HG02943 (cell line): Measurements from ENCODE around the gene CNTN6.

Experiments
- ATAC-seq: cut with Tn5 transposase; IDR thresholded peaks from one replicate; pipeline ENCODE4 v1.9.1; 2021; ENCODE audit warnings: mild to moderate bottlenecking, low read depth, moderate library complexity; ENCODE audit not compliant: unreplicated experiment

CNTN6 gene

DNA sequence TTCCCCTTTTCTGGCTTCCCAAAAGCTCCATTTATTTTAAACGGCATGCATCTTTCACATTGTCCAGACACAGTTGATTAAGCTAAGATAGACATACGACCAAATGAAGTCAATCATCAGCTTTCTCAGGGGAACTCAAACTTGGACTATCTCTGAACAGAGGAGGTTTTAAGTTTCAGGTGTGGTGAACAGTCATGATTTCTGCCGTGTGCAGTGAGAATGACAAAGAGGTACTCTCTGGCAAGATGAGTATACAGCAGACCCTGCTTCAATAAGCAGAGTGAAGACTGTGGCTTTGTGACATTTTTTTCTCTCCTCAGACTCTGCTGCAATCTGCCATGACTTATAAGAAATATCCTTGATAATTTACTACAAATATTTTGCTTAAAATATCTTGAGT, 307.7 kb downstream of the CNTN6 start:
- no peak for ATAC-seq

DNA sequence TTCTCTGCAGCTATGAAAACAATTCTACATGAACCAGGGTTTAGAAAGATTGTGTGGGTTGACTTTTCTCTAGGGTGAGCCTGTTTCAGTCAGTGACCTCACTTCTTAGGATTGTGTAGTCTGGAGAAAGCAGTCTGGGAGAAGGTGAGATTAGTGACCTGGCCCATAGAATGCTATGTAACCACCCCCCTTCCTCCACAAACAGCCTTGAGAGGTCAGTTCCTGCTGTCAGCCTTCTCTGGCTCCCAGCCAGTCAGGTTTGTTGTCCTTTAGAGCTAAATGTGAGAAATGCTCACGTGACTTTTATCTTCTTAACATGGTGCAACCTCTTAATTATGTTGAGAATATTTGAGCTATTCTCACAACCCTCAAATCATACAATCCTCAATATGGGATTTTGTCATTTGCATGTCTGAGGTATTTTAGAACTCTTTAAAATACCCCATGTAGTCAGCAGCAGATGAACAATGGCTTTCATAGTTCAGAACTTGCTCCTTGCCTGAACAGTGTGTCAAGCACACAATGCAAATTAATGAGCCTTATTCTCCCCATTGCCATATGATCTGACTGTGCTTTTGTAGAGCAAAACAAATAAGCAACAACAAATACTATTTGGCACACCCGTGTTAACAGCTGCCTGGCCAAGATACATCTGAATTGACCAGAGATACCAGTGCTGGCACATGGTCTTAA, 311.6 kb downstream of the CNTN6 start:
- no peak for ATAC-seq

DNA sequence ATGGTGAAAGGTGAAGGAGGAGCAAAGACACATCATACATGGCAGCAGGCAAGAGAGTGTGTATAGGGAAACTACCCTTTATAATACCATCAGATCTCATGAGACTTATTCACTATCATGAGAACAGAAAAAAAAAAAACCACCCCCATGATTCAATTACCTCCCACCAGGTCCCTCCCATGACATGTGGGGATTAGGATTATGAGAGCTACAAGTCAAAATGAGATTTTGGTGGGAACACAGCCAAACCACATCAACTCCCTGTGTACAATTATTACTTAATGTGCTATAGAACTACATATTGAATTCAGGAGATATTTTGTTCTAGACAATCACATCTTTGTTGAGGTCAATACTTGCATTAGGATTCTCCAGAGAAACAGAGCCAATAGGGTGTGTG, 313.4 kb downstream of the CNTN6 start:
- no peak for ATAC-seq

DNA sequence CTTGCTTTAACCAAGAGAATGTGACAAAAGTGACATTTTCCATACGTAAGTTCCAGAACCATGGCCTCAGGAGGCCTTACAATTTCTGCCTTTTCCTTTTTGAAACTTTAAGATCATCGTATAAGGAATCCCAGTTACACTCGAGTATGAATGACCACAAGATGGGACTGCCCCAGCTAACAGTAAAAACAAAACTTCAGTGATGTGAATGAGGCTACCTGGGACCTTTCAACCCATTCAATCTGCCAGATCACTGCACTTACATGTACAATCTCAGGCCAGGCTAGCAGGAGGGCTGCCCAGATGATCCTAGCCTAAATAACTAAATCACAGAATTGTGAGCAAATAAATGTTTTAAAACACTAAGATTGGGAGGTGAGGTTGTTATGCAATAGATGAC, 328.8 kb downstream of the CNTN6 start:
- ATAC-seq = no peak

DNA sequence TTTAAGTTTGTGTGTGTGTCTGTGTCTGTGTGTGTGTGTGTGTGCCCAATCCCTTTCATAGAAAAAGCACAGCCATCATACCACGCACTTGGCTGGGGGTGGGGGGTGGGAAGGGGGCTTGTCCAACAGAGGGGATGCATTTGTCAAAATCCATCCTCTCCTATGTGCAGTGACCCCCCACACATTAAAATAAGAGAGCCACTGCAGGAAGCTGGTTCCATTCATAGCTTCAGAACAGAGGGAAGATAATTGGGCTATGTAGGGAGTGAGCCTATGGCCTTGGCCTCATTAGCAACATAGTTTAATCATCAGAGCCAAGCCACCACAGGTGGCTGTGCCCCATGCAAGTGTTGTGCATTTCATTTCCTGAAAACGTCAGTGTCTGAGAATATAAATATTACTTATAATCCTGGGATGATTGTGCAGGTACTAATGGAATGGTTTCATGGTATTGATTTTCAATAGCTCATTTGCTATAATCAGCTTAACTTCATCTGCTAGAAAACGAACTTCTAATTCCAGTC, 330.8 kb downstream of the CNTN6 start:
- ATAC-seq = no peak

DNA sequence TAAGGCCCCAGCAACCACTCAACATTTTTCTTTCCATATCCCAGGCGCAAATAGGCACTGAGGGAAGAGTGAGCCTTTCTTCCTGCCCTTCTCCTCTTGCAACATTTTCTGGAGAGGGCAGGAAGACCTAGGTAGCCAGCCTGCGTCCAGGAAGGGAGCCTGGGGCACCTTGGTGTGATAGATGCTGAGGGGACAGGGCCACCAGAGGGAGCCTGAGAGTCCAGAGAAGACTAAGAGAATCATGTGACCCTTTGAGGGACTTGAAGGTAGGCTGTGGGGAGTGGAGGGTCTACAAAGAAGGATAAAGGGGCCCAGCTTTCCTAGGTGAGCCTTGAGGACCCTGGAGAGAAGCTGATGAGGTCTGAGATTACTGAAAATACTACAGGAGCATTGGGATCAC, 346.6 kb downstream of the CNTN6 start:
- no peak for ATAC-seq

DNA sequence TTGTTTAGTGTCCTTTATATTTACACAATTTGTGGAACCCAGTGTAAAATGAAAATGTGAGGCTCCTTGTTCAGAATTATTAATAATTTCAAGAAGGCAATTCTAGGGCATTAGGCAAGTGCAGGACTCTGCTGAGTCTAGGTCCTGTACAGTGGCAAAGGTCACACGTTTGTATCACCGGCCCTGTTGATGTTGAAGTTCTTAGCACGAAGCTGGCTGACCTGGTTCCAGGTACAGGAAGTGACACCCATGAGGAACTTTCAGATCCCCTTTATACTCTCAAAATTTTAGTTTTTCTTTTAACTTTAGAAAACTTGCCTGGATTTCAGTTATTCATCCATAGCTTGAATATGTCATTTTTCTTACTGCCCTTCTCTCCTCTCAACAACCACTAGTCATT, 349.4 kb downstream of the CNTN6 start:
- ATAC-seq = no peak

DNA sequence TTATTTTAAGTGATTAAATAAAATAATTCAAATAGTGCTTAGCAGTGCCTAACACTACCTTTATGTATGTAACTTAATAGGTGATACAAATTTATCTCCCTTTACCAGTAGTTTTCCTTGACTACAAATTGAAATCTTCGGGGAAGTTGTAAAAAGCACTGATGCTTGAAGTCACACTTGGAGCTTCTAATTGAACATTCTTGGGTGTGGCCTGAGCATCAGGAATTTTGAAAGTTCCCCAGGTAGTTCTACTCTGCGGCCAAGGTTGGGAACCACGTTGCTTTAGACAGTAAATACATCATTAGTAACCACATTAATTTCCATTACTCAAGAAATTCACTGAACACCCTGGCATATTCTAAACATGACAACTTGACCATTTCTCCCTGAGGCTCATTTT, 351.4 kb downstream of the CNTN6 start:
- ATAC-seq = no peak

DNA sequence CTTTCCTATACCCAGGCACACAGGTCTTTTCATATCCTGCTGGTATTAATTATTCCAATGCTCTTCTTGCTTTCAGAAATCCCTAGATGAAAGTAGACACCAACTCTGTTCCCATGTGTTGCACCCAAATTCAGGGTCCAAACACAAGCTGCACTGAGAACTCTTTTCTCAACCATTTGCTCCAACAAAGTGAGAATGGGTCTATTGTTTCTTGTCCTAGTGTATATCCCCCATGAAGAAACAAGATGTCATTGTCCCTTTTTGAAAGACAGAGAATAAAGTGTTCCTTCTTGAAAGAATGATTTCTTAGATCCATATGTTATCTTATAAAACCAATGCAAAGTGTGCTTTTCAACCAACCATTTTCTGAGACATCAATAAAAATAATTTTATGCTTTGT, 353.7 kb downstream of the CNTN6 start:
- no peak for ATAC-seq

DNA sequence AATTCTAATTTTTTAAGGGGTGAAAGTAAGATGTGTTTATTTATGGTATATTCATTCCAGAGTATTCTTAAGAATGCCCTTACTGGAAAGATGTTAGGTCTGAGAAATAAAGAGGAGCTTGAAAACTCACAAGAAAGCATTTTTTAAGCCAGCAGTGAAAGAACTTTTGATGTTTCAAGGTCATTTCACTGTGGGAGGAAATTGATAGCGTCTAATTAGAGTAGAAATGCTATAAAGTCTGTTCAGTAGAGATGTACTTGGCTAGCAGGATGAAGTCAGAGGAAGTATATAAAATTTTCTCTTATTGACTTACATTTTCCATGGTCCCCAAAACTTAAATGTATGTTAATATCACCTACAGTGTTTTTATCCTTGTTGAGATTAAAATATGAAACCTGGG, 354.6 kb downstream of the CNTN6 start:
- ATAC-seq = no peak

DNA sequence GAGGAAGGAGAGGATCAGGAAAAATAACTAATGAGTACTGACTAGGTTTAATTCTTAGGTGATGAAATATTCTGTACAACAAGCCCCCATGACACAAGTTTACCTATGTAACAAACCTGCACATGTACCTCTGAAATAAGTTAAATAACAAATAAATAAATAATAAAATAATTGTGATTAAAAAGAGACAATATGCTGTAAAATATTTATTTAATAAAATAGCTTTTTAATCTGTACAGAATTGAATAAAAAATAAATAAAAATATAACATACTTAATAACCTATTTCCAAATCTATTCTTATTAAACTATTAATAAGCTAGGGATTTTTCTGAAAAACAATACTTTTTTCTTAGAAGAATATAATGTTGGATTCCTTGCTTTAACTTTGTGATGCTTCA, 355.6 kb downstream of the CNTN6 start:
- ATAC-seq = no peak
